Thoracic aorta (tissue), 2 donors: Measurements from ENCODE around the gene FPR1. TPM values are rescaled to one million over a fixed set of nuclear protein-coding genes. Genes with fewer than 3 reads are reported as not detected.

ENCODE experiments used
- ATAC-seq: fragments of 150-250 bp; one replicate; pipeline ENCODE4 v1.8.0; 2017; ENCODE audit warnings: low read depth; ENCODE audit not compliant: insufficient number of reproducible peaks, low FRiP score
- DNase-seq: peaks from one replicate; pipeline ENCODE4 v3.0.0-alpha.2; 2020; ENCODE audit warnings: low spot score
- H3K27ac ChIP-seq, 2 donors: fragments of 200-600 bp; sonication (generic); 1 replicate in 1 of 2; 2 replicates in 1 of 2; pipeline ENCODE4 v1.5.1; 2016; ENCODE audit warnings: mild to moderate bottlenecking in 2 of 2, moderate library complexity in 2 of 2
- H3K27me3 ChIP-seq: fragments of 200-600 bp; sonication (generic); replicated peaks from 2 replicates; pipeline ENCODE4 v1.6.0; 2016; ENCODE audit warnings: mild to moderate bottlenecking; ENCODE audit not compliant: insufficient read depth
- H3K36me3 ChIP-seq: fragments of 200-600 bp; sonication (generic); one replicate; pipeline ENCODE4 v1.5.1; 2016
- H3K4me1 ChIP-seq, 2 donors: fragments of 200-600 bp; sonication (generic); 1 replicate in 1 of 2; 2 replicates in 1 of 2; pipeline versions ENCODE4 v1.5.1 to v1.6.0; 2016; ENCODE audit warnings: low read depth in 2 of 2, mild to moderate bottlenecking in 1 of 2; ENCODE audit not compliant: control insufficient read depth in 1 of 2
- H3K4me3 ChIP-seq: fragments of 200-600 bp; sonication (generic); 2 replicates; pipeline ENCODE4 v1.5.1; 2016; ENCODE audit warnings: mild to moderate bottlenecking
- H3K9me3 ChIP-seq: fragments of 200-600 bp; sonication (generic); 2 replicates; pipeline ENCODE4 v1.5.1; 2016
- CTCF ChIP-seq: fragments of 200-600 bp; sonication (generic); IDR thresholded peaks from one replicate; pipeline ENCODE4 v1.5.1; 2019; ENCODE audit warnings: antibody characterized with exemption
- total RNA-seq, 2 donors: library from RNA; depleted of rRNA; stranded (reverse); fragments of >200 nt; gene quantifications; one replicate each; pipeline versions ENCODE4 v1.1.0 to v1.2.3, GENCODE V29; 2016

The FPR1 gene
- total RNA-seq, 2 donors from 2014 or later, result 30.2 to 39.3 TPM

GRCh38 chr19:51784109-51784785 lies 32.6 kb upstream of the FPR1 start:
- H3K27ac ChIP-seq, result no peak overlapping the region
- TF ChIP-seq CTCF, result no peak
- no peaks in the 10 kb centered on the region for H3K36me3 ChIP-seq
- no peak for DNase-seq
- H3K9me3 ChIP-seq, result no peaks in the 10 kb centered on the region
- H3K4me3 ChIP-seq, result no peak overlapping the region
- ATAC-seq, result no peak
- no peaks in the 10 kb centered on the region for H3K4me1 ChIP-seq
- no peaks in the 10 kb centered on the region for H3K27me3 ChIP-seq

GRCh38 chr19:51783372-51783771 lies 31.7 kb upstream of the FPR1 start:
- Histone ChIP-seq H3K4me3 (no peak overlapping the region), H3K4me1 (no peaks in the 10 kb centered on the region), H3K27me3 (no peaks in the 10 kb centered on the region), H3K27ac (no peak overlapping the region), H3K36me3 (no peaks in the 10 kb centered on the region), H3K9me3 (no peaks in the 10 kb centered on the region)
- no peak for TF ChIP-seq CTCF
- DNase-seq (no peak), ATAC-seq (no peak)

GRCh38 chr19:51781999-51782398 lies 30.3 kb upstream of the FPR1 start:
- DNase-seq, result no peak
- no peak for TF ChIP-seq CTCF
- Histone ChIP-seq H3K27me3 (no peaks in the 10 kb centered on the region), H3K27ac (no peak overlapping the region), H3K36me3 (no peaks in the 10 kb centered on the region), H3K9me3 (no peaks in the 10 kb centered on the region), H3K4me3 (no peak overlapping the region), H3K4me1 (peaks cover 0 to 4% of the 10 kb centered on the region in 2 donors)
- no peak for ATAC-seq

GRCh38 chr19:51780270-51780669 lies 28.6 kb upstream of the FPR1 start:
- ATAC-seq (no peak), DNase-seq (no peak)
- no peaks in the 10 kb centered on the region for H3K36me3 ChIP-seq
- TF ChIP-seq CTCF, result no peak
- no peak overlapping the region for H3K4me3 ChIP-seq
- no peaks in the 10 kb centered on the region for H3K27me3 ChIP-seq
- peaks cover 0 to 4% of the 10 kb centered on the region in 2 donors for H3K4me1 ChIP-seq
- no peak overlapping the region for H3K27ac ChIP-seq
- no peaks in the 10 kb centered on the region for H3K9me3 ChIP-seq

GRCh38 chr19:51779703-51780102 lies 28.0 kb upstream of the FPR1 start:
- Histone ChIP-seq H3K4me1 (peaks cover 0 to 4% of the 10 kb centered on the region in 2 donors), H3K9me3 (no peaks in the 10 kb centered on the region), H3K27ac (no peak overlapping the region), H3K27me3 (no peaks in the 10 kb centered on the region), H3K4me3 (no peak overlapping the region), H3K36me3 (no peaks in the 10 kb centered on the region)
- no peak for ATAC-seq
- DNase-seq, result no peak
- TF ChIP-seq CTCF, result no peak
